Gastrocnemius medialis (tissue), 4 donors: Measurements from ENCODE around the gene OR52K2.

Experiments
- POLR2A ChIP-seq, 2 donors: fragments of 450-650 bp; IDR thresholded peaks; one replicate each; pipeline ENCODE4 v1.6.1; 2017; ENCODE audit warnings: antibody characterized with exemption in 2 of 2, mild to moderate bottlenecking in 2 of 2, moderate library complexity in 2 of 2
- TF ChIP-seq, protein P1 (sequence below), 5 experiments: fragments of 450-650 bp in 3 of 5; fragments of 200-600 bp in 2 of 5; sonication (generic) in 2 of 5; IDR thresholded peaks in 4 of 5; conservative IDR thresholded peaks in 1 of 5; 1 replicate in 4 of 5; 2 replicates in 1 of 5; pipeline ENCODE4 v1.5.1; 2016 to 2019; ENCODE audit warnings: antibody characterized with exemption in 5 of 5, mild to moderate bottlenecking in 3 of 5, moderate library complexity in 3 of 5

DNA sequence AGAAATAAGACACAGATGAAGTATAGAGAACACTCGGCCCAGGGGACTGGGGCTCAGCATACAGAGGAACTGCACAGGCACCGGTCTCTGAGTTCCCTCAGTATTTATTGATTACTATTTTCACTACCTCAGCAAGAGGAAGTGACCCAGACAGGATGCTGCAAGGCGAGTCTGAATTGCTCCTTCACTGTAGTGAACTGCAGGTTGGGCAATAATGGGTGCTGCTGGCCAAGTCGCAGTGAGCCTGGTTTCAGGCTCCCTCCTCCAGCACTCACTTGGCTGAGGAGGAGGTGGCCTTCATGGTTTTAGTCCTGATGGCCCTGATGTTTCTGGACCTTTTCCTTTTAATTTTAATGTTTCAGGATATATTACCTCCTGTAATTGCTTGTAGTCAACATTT is 10.4 kb downstream of the OR52K2 start:
- TF ChIP-seq, protein P1, sequence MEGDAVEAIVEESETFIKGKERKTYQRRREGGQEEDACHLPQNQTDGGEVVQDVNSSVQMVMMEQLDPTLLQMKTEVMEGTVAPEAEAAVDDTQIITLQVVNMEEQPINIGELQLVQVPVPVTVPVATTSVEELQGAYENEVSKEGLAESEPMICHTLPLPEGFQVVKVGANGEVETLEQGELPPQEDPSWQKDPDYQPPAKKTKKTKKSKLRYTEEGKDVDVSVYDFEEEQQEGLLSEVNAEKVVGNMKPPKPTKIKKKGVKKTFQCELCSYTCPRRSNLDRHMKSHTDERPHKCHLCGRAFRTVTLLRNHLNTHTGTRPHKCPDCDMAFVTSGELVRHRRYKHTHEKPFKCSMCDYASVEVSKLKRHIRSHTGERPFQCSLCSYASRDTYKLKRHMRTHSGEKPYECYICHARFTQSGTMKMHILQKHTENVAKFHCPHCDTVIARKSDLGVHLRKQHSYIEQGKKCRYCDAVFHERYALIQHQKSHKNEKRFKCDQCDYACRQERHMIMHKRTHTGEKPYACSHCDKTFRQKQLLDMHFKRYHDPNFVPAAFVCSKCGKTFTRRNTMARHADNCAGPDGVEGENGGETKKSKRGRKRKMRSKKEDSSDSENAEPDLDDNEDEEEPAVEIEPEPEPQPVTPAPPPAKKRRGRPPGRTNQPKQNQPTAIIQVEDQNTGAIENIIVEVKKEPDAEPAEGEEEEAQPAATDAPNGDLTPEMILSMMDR (IDR thresholded peaks at IDR 0.05 in 4 of 5, conservative IDR thresholded peaks at IDR 0.05 in 1 of 5): no peak
- no peak for TF ChIP-seq POLR2A (IDR thresholded peaks at IDR 0.05)
